ENCODE measurements around the gene MAST2.

Gene MAST2

GRCh38 chr1:45999507-45999906 is 196.1 kb downstream of the MAST2 start:
- Histone ChIP-seq H3K4me1 (ENCODE audit: control insufficient read depth, insufficient read depth, low read length) (no peaks in the 10 kb centered on the region), H3K4me2 (ENCODE audit: low read length) (no peak overlapping the region), H3K36me3 (ENCODE audit: insufficient read depth, low read length) (no peaks in the 10 kb centered on the region), H3K27me3 (ENCODE audit: control insufficient read depth, insufficient read depth, low read length) (no peaks in the 10 kb centered on the region), H3K9ac (ENCODE audit: low read depth, low read length) (no peak overlapping the region), H3K4me3 (ENCODE audit: low read length) (no peak overlapping the region), H3K9me3 (replicated peaks; ENCODE audit: low read length) (no peaks in the 10 kb centered on the region)

DNA sequence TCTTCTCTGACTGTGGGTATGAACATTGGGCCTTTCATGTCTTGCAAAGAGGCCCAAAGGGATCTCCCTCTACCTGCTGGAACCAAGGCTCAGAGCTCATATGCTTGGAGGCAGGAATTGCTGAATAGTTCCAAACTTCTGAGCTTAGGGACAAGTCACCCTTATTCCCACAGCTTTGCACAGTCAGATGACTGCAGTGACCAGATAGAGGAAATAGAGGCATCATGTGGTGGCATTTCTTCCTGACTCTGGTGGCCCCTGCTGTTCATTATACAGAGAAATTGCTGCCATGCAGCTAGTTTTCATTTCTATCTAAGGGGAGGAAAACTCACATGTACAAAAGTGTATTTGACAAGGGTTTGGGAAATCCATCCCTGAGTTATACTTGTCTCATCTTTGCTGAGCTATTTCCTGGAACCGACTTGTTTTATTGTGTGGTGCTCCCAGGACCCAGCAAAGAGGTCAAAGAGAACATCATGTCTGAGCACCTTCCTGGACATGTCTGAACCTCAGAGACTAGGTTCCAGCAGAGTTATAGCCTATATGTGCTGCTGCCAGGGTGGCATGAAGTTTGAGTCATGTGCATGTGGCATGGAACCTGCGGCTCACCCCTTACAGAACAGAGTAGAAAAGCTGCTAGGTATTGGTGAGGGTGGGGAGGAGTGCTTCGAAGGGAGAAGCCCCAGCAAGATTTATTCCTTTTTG is 197.8 kb downstream of the MAST2 start:
- no peak overlapping the region for H3K4me2 ChIP-seq (ENCODE audit: low read length)
- no peaks in the 10 kb centered on the region for H3K9me3 ChIP-seq (replicated peaks; ENCODE audit: low read length)
- H3K9ac ChIP-seq (ENCODE audit: low read depth, low read length) = no peak overlapping the region
- no peak overlapping the region for H3K4me3 ChIP-seq (ENCODE audit: low read length)
- no peaks in the 10 kb centered on the region for H3K27me3 ChIP-seq (ENCODE audit: control insufficient read depth, insufficient read depth, low read length)
- H3K4me1 ChIP-seq (ENCODE audit: control insufficient read depth, insufficient read depth, low read length) = no peaks in the 10 kb centered on the region
- peaks cover 5% of the 10 kb centered on the region for H3K36me3 ChIP-seq (ENCODE audit: insufficient read depth, low read length)

- no peak overlapping the region for H3K9ac ChIP-seq (ENCODE audit: low read depth, low read length)
- H3K9me3 ChIP-seq (replicated peaks; ENCODE audit: low read length) = no peaks in the 10 kb centered on the region
- peaks cover 18% of the 10 kb centered on the region for H3K36me3 ChIP-seq (ENCODE audit: insufficient read depth, low read length)
- H3K4me1 ChIP-seq (ENCODE audit: control insufficient read depth, insufficient read depth, low read length) = no peaks in the 10 kb centered on the region
- H3K4me2 ChIP-seq (ENCODE audit: low read length) = no peak overlapping the region
- H3K27me3 ChIP-seq (ENCODE audit: control insufficient read depth, insufficient read depth, low read length) = no peaks in the 10 kb centered on the region
- no peak overlapping the region for H3K4me3 ChIP-seq (ENCODE audit: low read length)
Observed at GRCh38 chr1:46002551-46003150, 199.2 kb downstream of the MAST2 start.

DNA sequence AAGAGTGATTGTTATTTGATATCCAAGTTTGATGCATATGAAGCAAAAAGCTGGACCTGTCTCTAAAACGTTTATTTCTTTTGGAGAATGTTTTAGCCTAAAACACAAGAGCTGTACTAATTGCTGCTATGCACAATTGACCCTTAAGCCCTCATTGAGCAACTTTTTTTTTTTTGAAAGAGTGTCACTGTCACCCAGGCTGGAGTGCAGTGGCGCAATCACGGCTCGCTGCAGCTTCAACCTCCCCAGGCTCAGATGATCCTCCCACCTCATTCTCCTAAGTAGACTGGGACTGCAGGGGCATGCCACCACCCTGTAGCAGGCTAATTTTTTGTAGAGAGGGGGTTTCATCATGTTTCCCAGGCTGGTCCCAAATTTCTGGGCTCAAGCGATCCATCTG is 199.9 kb downstream of the MAST2 start:
- H3K4me3 ChIP-seq (ENCODE audit: low read length) = no peak overlapping the region
- H3K9me3 ChIP-seq (replicated peaks; ENCODE audit: low read length) = no peaks in the 10 kb centered on the region
- H3K27me3 ChIP-seq (ENCODE audit: control insufficient read depth, insufficient read depth, low read length) = no peaks in the 10 kb centered on the region
- no peak overlapping the region for H3K9ac ChIP-seq (ENCODE audit: low read depth, low read length)
- H3K4me1 ChIP-seq (ENCODE audit: control insufficient read depth, insufficient read depth, low read length) = no peaks in the 10 kb centered on the region
- no peak overlapping the region for H3K4me2 ChIP-seq (ENCODE audit: low read length)
- H3K36me3 ChIP-seq (ENCODE audit: insufficient read depth, low read length) = peaks cover 24% of the 10 kb centered on the region

GRCh38 chr1:46004492-46004891 is 201.1 kb downstream of the MAST2 start:
- Histone ChIP-seq H3K27me3 (ENCODE audit: control insufficient read depth, insufficient read depth, low read length) (no peaks in the 10 kb centered on the region), H3K9me3 (replicated peaks; ENCODE audit: low read length) (no peaks in the 10 kb centered on the region), H3K36me3 (ENCODE audit: insufficient read depth, low read length) (peaks cover 30% of the 10 kb centered on the region), H3K9ac (ENCODE audit: low read depth, low read length) (no peak overlapping the region), H3K4me1 (ENCODE audit: control insufficient read depth, insufficient read depth, low read length) (no peaks in the 10 kb centered on the region), H3K4me2 (ENCODE audit: low read length) (no peak overlapping the region), H3K4me3 (ENCODE audit: low read length) (no peak overlapping the region)

DNA sequence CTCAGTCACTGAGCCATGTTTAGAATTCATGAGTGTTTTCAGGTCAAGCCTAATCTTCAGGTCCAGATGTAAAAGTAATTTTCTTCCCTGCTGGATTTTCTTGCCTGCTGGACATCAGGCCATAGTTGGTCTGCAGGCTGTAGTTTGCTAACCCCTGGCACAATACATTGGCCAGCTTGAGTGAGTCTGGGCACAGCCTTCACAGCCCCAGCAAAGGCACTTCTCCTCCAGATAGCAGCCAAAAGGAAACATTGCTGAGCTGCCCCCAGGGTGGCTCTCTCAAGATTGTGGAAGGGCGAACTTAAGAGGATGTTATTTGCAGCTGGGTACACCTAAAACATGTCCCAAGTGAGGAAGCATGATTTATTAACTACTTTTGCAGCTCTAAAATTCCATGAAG is 202.2 kb downstream of the MAST2 start:
- H3K36me3 ChIP-seq (ENCODE audit: insufficient read depth, low read length) = peaks cover 40% of the 10 kb centered on the region
- no peak overlapping the region for H3K9ac ChIP-seq (ENCODE audit: low read depth, low read length)
- no peaks in the 10 kb centered on the region for H3K27me3 ChIP-seq (ENCODE audit: control insufficient read depth, insufficient read depth, low read length)
- H3K4me3 ChIP-seq (ENCODE audit: low read length) = no peak overlapping the region
- H3K9me3 ChIP-seq (replicated peaks; ENCODE audit: low read length) = no peaks in the 10 kb centered on the region
- H3K4me2 ChIP-seq (ENCODE audit: low read length) = no peak overlapping the region
- H3K4me1 ChIP-seq (ENCODE audit: control insufficient read depth, insufficient read depth, low read length) = no peaks in the 10 kb centered on the region

- Histone ChIP-seq H3K27me3 (ENCODE audit: control insufficient read depth, insufficient read depth, low read length) (no peaks in the 10 kb centered on the region), H3K4me3 (ENCODE audit: low read length) (no peak overlapping the region), H3K9ac (ENCODE audit: low read depth, low read length) (no peak overlapping the region), H3K36me3 (ENCODE audit: insufficient read depth, low read length) (peaks cover 58% of the 10 kb centered on the region), H3K4me1 (ENCODE audit: control insufficient read depth, insufficient read depth, low read length) (no peaks in the 10 kb centered on the region), H3K9me3 (replicated peaks; ENCODE audit: low read length) (no peaks in the 10 kb centered on the region), H3K4me2 (ENCODE audit: low read length) (no peak overlapping the region)
Observed at GRCh38 chr1:46008585-46008984, 205.2 kb downstream of the MAST2 start.

DNA sequence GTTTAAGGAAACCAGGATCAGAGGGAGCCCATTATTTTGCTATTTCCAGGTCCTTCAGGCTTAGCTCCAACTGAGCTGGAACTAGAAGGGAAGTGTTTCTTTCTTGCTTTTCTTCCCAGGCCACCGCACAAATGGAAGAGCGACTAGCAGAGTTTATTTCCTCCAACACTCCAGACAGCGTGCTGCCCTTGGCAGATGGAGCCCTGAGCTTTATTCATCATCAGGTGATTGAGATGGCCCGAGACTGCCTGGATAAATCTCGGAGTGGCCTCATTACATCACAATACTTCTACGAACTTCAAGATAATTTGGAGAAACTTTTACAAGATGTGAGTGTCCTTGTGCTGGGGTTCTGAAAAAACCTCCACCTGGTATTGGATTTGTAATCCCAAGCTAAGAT is 207.2 kb downstream of the MAST2 start:
- Histone ChIP-seq H3K9ac (ENCODE audit: low read depth, low read length) (no peak overlapping the region), H3K4me3 (ENCODE audit: low read length) (no peak overlapping the region), H3K4me2 (ENCODE audit: low read length) (no peak overlapping the region), H3K36me3 (ENCODE audit: insufficient read depth, low read length) (peaks cover 57% of the 10 kb centered on the region), H3K4me1 (ENCODE audit: control insufficient read depth, insufficient read depth, low read length) (no peaks in the 10 kb centered on the region), H3K27me3 (ENCODE audit: control insufficient read depth, insufficient read depth, low read length) (no peaks in the 10 kb centered on the region), H3K9me3 (replicated peaks; ENCODE audit: low read length) (no peaks in the 10 kb centered on the region)

- H3K36me3 ChIP-seq (ENCODE audit: insufficient read depth, low read length) = peaks cover 54% of the 10 kb centered on the region
- H3K4me3 ChIP-seq (ENCODE audit: low read length) = no peak overlapping the region
- H3K4me2 ChIP-seq (ENCODE audit: low read length) = no peak overlapping the region
- H3K4me1 ChIP-seq (ENCODE audit: control insufficient read depth, insufficient read depth, low read length) = no peaks in the 10 kb centered on the region
- H3K9me3 ChIP-seq (replicated peaks; ENCODE audit: low read length) = no peaks in the 10 kb centered on the region
- H3K9ac ChIP-seq (ENCODE audit: low read depth, low read length) = no peak overlapping the region
- no peaks in the 10 kb centered on the region for H3K27me3 ChIP-seq (ENCODE audit: control insufficient read depth, insufficient read depth, low read length)
Observed at GRCh38 chr1:46011121-46011695, 207.8 kb downstream of the MAST2 start.

GRCh38 chr1:46012236-46012635 is 208.8 kb downstream of the MAST2 start:
- no peaks in the 10 kb centered on the region for H3K9me3 ChIP-seq (replicated peaks; ENCODE audit: low read length)
- H3K4me1 ChIP-seq (ENCODE audit: control insufficient read depth, insufficient read depth, low read length) = no peaks in the 10 kb centered on the region
- H3K4me3 ChIP-seq (ENCODE audit: low read length) = no peak overlapping the region
- no peaks in the 10 kb centered on the region for H3K27me3 ChIP-seq (ENCODE audit: control insufficient read depth, insufficient read depth, low read length)
- no peak overlapping the region for H3K4me2 ChIP-seq (ENCODE audit: low read length)
- H3K9ac ChIP-seq (ENCODE audit: low read depth, low read length) = no peak overlapping the region
- peaks cover 46% of the 10 kb centered on the region for H3K36me3 ChIP-seq (ENCODE audit: insufficient read depth, low read length)

DNA sequence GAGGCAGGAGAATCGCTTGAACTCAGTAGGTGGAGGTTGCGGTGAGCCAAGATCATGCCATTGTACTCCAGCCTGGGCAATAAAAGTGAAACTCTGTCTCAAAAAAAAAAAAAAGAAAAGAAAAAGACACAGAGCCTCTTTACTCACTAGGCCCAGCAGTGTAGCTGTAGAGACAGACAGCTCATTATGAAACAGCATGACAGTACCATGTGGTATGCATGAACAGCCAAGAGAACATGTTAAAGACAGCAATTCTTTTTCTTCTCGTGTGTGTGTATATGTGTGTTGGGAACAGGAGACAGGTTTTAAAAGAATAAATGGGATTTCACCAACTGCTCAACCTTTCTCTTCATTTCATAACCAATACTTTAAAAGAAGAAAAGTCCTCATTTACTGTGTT is 210.2 kb downstream of the MAST2 start:
- Histone ChIP-seq H3K4me2 (ENCODE audit: low read length) (no peak overlapping the region), H3K36me3 (ENCODE audit: insufficient read depth, low read length) (peaks cover 34% of the 10 kb centered on the region), H3K27me3 (ENCODE audit: control insufficient read depth, insufficient read depth, low read length) (no peaks in the 10 kb centered on the region), H3K9me3 (replicated peaks; ENCODE audit: low read length) (no peaks in the 10 kb centered on the region), H3K4me1 (ENCODE audit: control insufficient read depth, insufficient read depth, low read length) (no peaks in the 10 kb centered on the region), H3K4me3 (ENCODE audit: low read length) (no peak overlapping the region), H3K9ac (ENCODE audit: low read depth, low read length) (no peak overlapping the region)
